Memory B cell (primary cell): ENCODE measurements around the gene PPP1R12B.
"Not testable (repeated sequence)": the region's sequence is repeated elsewhere in the genome, so short reads cannot be mapped to it uniquely, and the experiment has no call there.

Experiments used
- ATAC-seq: fragments of 150-1000 bp; cut with Tn5 transposase; 2 replicates; pipeline ENCODE4 v1.10.0; 2021; ENCODE audit warnings: low read depth, mild to moderate bottlenecking, moderate library complexity
- DNase-seq, 2 donors: peaks; one replicate each; pipeline ENCODE4 v3.0.0; 2022; ENCODE audit warnings: low spot score in 2 of 2
- H3K27ac Mint-ChIP-seq: one replicate; pipeline ENCODE4 v1.8.0; 2022; ENCODE audit warnings: mild to moderate bottlenecking, moderate library complexity, mixed read lengths
- H3K27me3 Mint-ChIP-seq: one replicate; pipeline ENCODE4 v1.8.0; 2022; ENCODE audit warnings: mixed read lengths
- H3K36me3 Mint-ChIP-seq: one replicate; pipeline ENCODE4 v1.8.0; 2022; ENCODE audit warnings: mild to moderate bottlenecking, mixed read lengths
- H3K4me1 Mint-ChIP-seq: one replicate; pipeline ENCODE4 v1.8.0; 2022; ENCODE audit warnings: mixed read lengths
- H3K4me3 Mint-ChIP-seq: one replicate; pipeline ENCODE4 v1.8.0; 2022; ENCODE audit warnings: mild to moderate bottlenecking, moderate library complexity, mixed read lengths
- H3K9me3 Mint-ChIP-seq: one replicate; pipeline ENCODE4 v1.8.0; 2022; ENCODE audit warnings: mixed read lengths

The PPP1R12B gene

DNA sequence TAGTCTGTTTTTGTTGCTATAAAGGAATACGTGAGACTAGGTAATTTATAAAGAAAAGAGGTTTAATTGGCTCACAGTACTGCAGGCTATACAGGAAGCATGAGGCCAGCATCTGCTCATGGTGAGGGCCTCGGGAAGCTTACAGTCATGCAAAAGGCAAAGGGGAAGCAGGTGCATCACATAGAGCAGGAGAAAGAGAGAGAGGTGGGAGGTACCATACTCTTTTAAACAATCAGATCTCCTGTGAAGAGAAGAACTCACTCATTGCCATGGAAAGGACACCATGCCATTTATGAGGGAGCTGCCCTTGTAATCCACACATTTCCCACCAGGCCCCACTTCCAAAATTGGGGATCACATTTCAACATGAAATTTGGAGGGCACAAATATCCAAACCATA lies 12.7 kb downstream of the PPP1R12B start:
- H3K27me3 Mint-ChIP-seq, result no peaks in the 10 kb centered on the region

DNA sequence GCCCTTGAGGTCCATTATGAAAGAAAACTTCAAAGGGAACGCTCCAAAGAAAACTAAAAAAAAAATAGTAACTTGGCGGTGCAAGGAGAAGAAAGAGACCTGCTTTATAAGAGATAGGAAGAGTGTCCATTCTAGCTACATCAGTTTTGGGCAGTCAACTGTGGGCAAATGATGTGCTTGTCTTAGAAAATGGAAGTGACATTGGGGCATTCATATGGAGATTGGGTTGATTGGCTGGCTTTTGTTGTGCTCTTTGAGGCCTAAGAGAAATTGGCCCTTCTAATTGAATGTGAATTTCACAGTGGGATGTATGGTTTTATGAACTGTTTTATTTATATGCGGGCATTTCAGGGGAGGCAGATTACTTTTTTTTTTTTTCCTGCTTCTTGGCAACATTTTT lies 13.2 kb downstream of the PPP1R12B start:
- Mint-ChIP-seq H3K36me3 (peaks cover 4% of the 10 kb centered on the region), H3K4me3 (no peak overlapping the region), H3K9me3 (no peaks in the 10 kb centered on the region), H3K4me1 (peaks cover 7% of the 10 kb centered on the region), H3K27ac (no peak overlapping the region), H3K27me3 (no peaks in the 10 kb centered on the region)
- no peak for DNase-seq
- ATAC-seq, result no peak

More for the DNA sequence above, 12.7 kb downstream of the PPP1R12B start:
- H3K36me3 Mint-ChIP-seq, result peaks cover 4% of the 10 kb centered on the region
- no peak overlapping the region for H3K4me3 Mint-ChIP-seq
- no peak overlapping the region for H3K27ac Mint-ChIP-seq
- no peak for ATAC-seq
- no peaks in the 10 kb centered on the region for H3K9me3 Mint-ChIP-seq
- no peak for DNase-seq
- peaks cover 7% of the 10 kb centered on the region for H3K4me1 Mint-ChIP-seq

DNA sequence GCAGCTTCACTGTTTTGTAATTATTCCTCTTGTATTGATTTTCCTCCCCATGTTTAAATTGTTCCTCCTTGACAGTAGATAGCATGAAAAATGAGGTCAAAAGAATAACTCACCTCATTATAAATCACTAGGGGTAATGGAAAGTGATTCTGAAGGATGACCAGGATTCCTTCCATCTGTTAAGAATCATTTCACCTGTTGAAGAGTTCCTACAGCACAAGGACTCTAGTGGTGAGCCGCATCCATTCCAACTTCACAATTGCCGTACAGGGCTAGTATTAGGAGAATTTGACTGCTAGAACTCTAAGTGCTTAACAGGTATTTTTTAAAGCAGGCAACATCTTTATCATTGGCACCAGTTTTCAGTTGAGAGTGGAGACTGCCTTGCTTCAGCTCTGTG lies 13.7 kb downstream of the PPP1R12B start:
- H3K27me3 Mint-ChIP-seq, result no peaks in the 10 kb centered on the region
- no peak overlapping the region for H3K4me3 Mint-ChIP-seq
- H3K27ac Mint-ChIP-seq, result no peak overlapping the region
- DNase-seq (no peak), ATAC-seq (no peak)
- no peaks in the 10 kb centered on the region for H3K9me3 Mint-ChIP-seq
- peaks cover 2% of the 10 kb centered on the region for H3K36me3 Mint-ChIP-seq
- H3K4me1 Mint-ChIP-seq, result peaks cover 7% of the 10 kb centered on the region

DNA sequence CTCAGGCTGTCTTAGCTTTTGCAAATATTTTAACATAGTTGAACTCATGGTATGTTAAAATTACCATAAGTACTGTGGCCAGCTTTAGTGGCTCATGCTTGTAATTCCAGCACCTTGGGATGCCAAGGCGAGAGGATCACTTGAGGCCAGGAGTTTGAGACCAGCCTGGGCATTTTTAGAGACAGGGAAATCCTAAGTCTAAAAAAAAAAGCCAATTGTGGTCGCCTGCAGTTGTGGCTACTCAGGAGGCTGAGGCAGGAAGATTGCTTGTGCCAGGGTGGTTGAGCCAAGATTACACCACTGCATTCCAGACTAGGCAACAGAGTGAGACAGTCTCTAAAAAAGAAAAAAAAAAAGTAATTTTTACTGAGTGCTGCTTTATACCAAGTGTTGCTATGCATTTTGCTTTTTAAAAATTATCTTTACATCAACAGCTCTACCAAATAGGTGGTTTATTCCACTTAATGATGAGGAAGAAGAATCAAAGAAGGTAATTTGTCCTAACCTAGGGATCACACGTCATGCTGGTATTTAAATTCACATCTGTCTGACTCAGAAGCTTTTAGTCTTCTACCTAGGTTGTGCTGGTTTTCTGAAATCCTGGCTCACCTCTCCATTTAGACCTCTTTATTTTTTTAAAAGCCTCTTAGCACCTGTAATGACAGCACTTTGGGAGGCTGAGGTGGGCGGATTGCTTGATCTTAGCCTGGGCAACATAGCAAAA lies 16.8 kb downstream of the PPP1R12B start:
- Mint-ChIP-seq H3K27ac (no peak overlapping the region), H3K36me3 (peaks cover 6% of the 10 kb centered on the region), H3K4me1 (peaks cover 7% of the 10 kb centered on the region), H3K4me3 (no peak overlapping the region), H3K9me3 (no peaks in the 10 kb centered on the region), H3K27me3 (no peaks in the 10 kb centered on the region)
- DNase-seq (no peak), ATAC-seq (no peak)

DNA sequence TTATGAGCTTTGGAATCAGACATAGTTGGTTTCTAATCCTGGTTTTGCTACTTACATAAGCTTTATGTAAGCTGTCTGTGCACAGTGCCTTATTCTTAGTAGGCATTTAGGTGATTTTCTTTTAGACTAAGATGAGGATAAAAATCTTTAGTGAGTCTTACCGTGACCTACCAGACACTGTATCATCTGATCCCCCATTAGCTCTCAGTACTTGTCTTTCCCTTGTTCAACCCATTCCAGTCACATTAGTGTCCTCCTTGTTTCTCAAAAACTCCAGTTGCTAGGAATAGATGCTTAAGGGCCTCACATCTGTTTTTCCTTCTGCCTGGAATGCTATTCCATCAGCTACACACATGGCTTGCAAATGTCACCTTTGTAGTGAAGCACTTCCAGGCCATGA lies 18.8 kb downstream of the PPP1R12B start:
- Mint-ChIP-seq H3K27ac (no peak overlapping the region), H3K27me3 (no peaks in the 10 kb centered on the region), H3K4me1 (no peaks in the 10 kb centered on the region), H3K9me3 (no peaks in the 10 kb centered on the region), H3K36me3 (peaks cover 5% of the 10 kb centered on the region), H3K4me3 (no peak overlapping the region)
- no peak for DNase-seq
- no peak for ATAC-seq

DNA sequence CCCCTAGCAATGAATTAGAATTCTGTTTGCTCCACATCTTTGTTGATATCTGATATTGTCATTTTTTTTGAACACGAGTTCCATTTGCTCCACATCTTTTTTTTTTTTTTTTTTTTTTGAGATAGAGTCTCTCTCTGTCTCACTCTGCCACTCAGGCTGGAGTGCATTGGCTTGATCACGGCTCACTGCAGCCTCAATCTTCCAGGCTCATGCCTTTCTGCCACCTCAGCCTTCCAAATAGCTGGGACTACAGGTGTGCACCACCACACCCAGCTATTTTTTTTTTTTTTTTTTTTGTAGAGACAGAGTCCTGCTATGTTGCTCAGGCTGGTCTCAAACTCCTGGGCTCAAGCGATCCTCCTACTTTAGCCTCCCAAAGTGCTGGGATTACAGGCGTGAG lies 22.4 kb downstream of the PPP1R12B start:
- H3K9me3 Mint-ChIP-seq, H3K4me1 Mint-ChIP-seq, H3K27me3 Mint-ChIP-seq, ATAC-seq, H3K27ac Mint-ChIP-seq, DNase-seq, H3K4me3 Mint-ChIP-seq: not testable (repeated sequence)
- H3K36me3 Mint-ChIP-seq, result peaks cover 11% of the 10 kb centered on the region

DNA sequence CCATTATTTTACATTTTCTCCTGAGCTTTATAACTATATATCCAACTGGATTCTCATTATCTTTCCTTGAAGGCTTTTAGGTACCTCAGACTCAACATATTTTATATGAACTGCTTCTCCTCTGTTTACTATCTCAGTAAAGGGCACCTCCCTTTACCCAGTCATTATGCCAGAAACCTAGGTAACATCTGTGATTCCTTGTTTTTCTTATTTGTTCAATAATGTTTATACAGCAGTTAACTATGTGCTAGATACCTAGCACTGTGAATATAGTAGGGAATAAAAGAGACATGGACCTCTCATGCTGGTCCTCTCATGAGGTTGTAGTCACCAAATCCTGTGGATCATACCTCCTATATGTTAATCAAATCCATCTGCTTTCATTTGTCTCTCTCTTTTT lies 25.6 kb downstream of the PPP1R12B start:
- no peak overlapping the region for H3K4me3 Mint-ChIP-seq
- H3K9me3 Mint-ChIP-seq, result peaks cover 2% of the 10 kb centered on the region
- ATAC-seq, result no peak
- DNase-seq, result no peak
- H3K36me3 Mint-ChIP-seq, result peaks cover 21% of the 10 kb centered on the region
- H3K27ac Mint-ChIP-seq, result no peak overlapping the region
- no peaks in the 10 kb centered on the region for H3K27me3 Mint-ChIP-seq
- H3K4me1 Mint-ChIP-seq, result peaks cover 11% of the 10 kb centered on the region

DNA sequence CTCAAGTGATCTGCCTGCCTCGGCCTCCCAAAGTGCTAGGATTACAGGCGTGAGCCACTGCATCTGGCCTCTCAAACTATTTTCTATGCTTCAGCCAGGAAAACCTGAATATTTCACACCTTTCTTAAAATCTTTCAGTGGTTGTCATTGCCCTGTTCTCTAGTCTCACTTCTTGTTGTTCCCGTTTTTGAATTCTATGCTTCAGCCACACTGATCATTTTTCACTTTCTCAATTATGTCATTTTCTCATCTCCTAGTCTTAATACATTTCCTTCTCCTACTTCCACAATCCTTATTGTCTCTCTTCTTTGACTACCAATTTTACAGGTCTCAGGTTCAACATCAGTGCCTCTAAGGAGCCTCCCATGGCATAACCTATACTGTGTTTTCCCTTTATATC lies 26.7 kb downstream of the PPP1R12B start:
- H3K4me3 Mint-ChIP-seq, H3K9me3 Mint-ChIP-seq, DNase-seq, H3K27me3 Mint-ChIP-seq, H3K27ac Mint-ChIP-seq, ATAC-seq: not testable (repeated sequence)
- peaks cover 25% of the 10 kb centered on the region for H3K36me3 Mint-ChIP-seq
- peaks cover 16% of the 10 kb centered on the region for H3K4me1 Mint-ChIP-seq

DNA sequence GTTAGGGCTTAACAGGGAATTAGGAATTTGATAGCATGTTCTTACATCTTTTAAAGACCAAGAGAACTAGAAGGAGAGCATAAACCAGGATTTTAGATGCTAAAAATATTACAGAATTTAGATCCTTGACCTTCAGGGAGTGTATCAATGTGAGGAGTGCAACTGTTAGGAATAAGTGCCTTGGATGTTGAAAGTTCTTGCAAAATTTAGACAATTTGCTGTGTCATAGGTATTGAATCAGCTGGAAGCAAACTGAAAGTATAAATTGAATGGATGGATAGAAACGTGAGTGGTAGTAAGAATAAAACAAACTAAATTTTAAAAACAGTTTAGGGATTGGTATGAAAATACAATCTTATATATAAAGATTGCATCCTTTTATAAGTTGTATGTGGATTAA lies 27.7 kb downstream of the PPP1R12B start:
- H3K4me1 Mint-ChIP-seq, result peaks cover 16% of the 10 kb centered on the region
- H3K27ac Mint-ChIP-seq, result no peak overlapping the region
- no peak for DNase-seq
- no peak for ATAC-seq
- peaks cover 25% of the 10 kb centered on the region for H3K36me3 Mint-ChIP-seq
- H3K27me3 Mint-ChIP-seq, result no peaks in the 10 kb centered on the region
- peaks cover 2% of the 10 kb centered on the region for H3K9me3 Mint-ChIP-seq
- H3K4me3 Mint-ChIP-seq, result no peak overlapping the region

DNA sequence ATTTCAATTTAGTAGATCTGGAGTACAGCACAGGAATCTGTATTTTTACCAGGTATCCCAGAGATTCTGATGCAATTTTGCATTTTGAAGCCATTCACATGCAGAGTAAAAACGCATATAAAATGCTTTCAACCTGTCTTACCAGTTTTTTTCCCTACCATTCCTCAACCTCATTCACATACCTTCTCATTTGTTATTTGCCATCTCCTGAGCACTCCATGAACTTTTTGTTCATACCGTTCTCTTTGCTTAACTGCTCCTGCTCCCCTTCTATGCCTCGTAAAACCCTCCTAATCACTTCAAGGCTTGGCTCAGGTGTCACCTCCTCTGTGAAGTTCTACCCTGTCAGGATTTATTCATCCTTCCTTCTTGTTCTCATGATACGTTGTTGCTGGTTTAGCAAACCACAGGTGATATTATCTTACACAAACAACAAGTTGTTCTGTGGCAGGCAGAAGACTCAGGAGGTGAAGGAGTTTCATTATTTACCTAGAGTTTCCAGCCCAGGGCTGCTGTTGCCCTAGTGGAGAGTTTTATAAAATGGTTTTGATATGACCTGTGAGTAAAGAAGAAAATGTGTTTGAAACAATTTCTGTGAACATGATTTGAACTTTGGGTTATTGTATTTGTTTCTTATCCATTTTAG lies 31.5 kb downstream of the PPP1R12B start:
- Mint-ChIP-seq H3K4me1 (peaks cover 21% of the 10 kb centered on the region), H3K36me3 (peaks cover 22% of the 10 kb centered on the region)
- not testable (repeated sequence) for H3K4me3 Mint-ChIP-seq, DNase-seq, H3K9me3 Mint-ChIP-seq, H3K27me3 Mint-ChIP-seq, ATAC-seq, H3K27ac Mint-ChIP-seq

DNA sequence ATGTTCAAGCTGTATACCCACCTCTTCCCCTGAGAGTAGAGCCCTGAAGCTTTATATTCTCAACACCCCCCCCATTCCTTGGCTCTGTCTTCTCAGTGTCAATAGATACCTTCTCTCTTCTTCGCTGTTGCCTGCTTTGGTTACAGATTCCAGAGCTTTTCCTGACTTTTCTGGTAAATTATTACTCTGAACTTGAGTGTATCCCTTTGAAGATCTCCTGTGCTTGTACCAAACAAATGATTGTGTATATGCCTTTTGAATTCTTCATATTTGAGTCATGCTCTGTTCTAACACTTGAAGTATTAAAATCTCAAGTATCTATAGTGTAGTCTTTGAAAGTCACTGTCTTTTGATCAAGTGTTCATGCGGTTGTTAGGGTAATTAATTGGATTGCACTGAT lies 32.0 kb downstream of the PPP1R12B start:
- not testable (repeated sequence) for H3K9me3 Mint-ChIP-seq, H3K27ac Mint-ChIP-seq, ATAC-seq, H3K27me3 Mint-ChIP-seq, DNase-seq, H3K4me3 Mint-ChIP-seq
- Mint-ChIP-seq H3K4me1 (peaks cover 18% of the 10 kb centered on the region), H3K36me3 (peaks cover 19% of the 10 kb centered on the region)

DNA sequence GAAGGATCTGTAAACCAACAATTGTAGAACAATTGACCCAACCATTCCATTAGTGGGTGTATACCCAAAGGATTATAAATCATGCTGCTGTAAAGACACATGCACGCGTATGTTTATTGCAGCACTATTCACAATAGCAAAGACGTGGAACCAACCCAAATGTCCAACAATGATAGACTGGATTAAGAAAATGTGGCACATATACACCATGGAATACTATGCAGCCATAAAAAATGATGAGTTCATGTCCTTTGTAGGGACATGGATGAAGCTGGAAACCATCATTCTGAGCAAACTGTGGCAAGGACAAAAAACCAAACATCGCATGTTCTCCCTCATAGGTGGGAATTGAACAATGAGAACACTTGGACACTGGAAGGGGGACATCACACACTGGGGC lies 33.4 kb downstream of the PPP1R12B start:
- not testable (repeated sequence) for H3K9me3 Mint-ChIP-seq, H3K4me3 Mint-ChIP-seq, ATAC-seq

DNA sequence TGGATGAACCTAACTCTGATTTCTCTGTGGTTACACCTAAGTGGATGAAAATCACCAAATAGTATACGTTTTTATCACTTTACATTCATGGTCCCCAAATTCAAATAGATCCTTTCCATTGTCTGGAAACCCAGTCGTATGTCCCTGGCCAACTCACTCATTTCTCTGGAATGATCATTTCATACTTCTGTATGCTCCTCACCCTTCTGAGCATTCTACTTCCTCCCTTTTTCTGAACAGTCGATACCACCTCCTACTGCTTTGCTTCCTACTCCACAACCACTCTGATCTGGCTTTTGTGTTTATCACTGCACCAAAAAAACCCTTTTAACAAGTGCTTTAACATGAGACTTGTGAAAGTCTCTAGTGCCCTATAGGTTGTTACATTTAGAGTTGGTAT lies 47.3 kb downstream of the PPP1R12B start:
- H3K4me3 Mint-ChIP-seq, H3K36me3 Mint-ChIP-seq, H3K27me3 Mint-ChIP-seq, DNase-seq, H3K27ac Mint-ChIP-seq, H3K9me3 Mint-ChIP-seq, ATAC-seq: not testable (repeated sequence)
- peaks cover 13% of the 10 kb centered on the region for H3K4me1 Mint-ChIP-seq

More for the DNA sequence above, 33.4 kb downstream of the PPP1R12B start:
- peaks cover 18% of the 10 kb centered on the region for H3K36me3 Mint-ChIP-seq
- not testable (repeated sequence) for H3K27me3 Mint-ChIP-seq, H3K27ac Mint-ChIP-seq, DNase-seq
- peaks cover 16% of the 10 kb centered on the region for H3K4me1 Mint-ChIP-seq

DNA sequence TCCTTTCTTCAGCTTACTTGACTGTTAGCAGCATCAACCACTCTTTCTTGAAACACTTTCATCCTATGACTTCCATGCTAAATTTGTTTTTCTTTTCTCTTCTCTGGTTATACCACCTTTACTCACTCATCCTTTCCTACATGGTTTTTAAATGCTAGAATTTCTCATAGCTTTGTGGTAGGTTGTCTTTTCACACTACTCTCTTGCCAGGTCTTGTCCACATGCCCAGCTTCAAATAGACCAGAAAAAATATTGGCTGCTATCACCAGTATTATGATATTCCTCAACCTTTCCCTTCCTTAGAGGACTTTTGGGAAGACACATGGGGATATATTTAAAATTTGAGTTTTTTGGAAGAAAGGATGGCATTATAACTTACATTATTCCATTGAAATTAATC lies 48.8 kb downstream of the PPP1R12B start:
- H3K36me3 Mint-ChIP-seq, result peaks cover 2% of the 10 kb centered on the region
- DNase-seq (no peak), ATAC-seq (no peak)
- no peaks in the 10 kb centered on the region for H3K27me3 Mint-ChIP-seq
- no peak overlapping the region for H3K27ac Mint-ChIP-seq
- H3K9me3 Mint-ChIP-seq, result no peaks in the 10 kb centered on the region
- peaks cover 15% of the 10 kb centered on the region for H3K4me1 Mint-ChIP-seq
- no peak overlapping the region for H3K4me3 Mint-ChIP-seq

DNA sequence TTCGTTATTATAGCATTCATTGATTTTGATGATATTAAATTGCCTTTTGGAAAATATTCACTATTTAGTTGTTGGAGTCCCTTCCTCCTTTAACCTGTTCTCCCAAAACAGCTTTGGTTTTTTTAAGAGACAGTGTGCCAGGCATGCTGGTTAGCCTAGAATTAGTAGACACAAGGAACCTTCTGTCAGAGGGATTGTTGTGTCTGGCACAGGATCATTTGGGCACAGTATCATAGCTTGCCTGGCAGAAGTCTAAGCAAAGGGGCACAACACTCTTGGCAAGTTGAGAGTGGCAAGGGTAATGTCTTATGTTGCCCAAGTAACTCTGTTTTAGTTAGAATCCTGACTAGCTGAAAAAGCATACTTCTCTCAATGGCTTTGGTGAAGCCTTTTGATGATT lies 49.9 kb downstream of the PPP1R12B start:
- not testable (repeated sequence) for H3K27ac Mint-ChIP-seq, ATAC-seq, DNase-seq, H3K27me3 Mint-ChIP-seq, H3K4me3 Mint-ChIP-seq, H3K36me3 Mint-ChIP-seq, H3K9me3 Mint-ChIP-seq
- peaks cover 16% of the 10 kb centered on the region for H3K4me1 Mint-ChIP-seq
